Hindlimb muscle (tissue), 1 donor: Measurements from ENCODE around the gene ADGRL1. TPM values are rescaled to one million over a fixed set of nuclear protein-coding genes. Genes with fewer than 3 reads are reported as not detected.
"Not testable (repeated sequence)": the region's sequence is repeated elsewhere in the genome, so short reads cannot be mapped to it uniquely, and the experiment has no call there.

Experiments
- DNase-seq: peaks from one replicate; pipeline ENCODE4 v3.0.0-alpha.2; 2013
- polyA plus RNA-seq: library from polyadenylated mRNA; unstranded; fragments of 120-200 nt; gene quantifications from one replicate; pipeline ENCODE4 v1.2.1, GENCODE V29; 2013; ENCODE audit not compliant: insufficient read length

The ADGRL1 gene
- polyA plus RNA-seq, 1 donor = 20.8 TPM

DNA sequence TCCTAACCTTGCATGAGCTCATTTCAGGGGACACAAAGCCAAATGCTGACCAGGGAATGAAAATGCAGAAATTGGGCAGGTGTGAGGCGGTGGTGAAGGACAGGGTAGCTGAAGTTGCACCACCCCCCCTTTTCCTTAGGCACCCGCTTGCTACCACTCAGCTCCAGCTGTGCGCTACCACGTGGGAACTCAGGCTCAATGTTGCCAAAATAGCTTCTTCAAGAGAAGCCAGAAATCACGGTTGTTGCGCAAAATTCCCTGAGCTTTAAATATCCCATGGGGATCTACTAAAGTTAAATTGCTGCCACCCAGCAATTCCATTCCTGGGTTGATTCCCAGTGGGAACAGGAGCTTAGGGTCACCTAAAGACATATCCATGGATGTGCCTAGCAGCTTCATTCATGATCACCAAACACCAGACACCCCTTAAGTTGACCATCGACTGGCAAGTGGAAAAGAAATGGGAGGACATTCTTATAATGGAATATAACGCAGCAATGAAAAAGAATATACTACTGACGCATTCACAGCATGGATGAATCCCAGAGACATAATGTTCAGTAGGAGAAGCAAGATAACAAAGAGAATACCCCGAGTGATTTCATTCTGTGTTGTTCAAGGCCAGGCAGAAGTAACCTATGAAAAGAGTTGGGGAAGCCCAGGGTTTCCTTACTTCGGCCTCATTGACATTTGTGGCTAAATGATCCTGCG, 12.8 kb upstream of the ADGRL1 start:
- no peak for DNase-seq

DNA sequence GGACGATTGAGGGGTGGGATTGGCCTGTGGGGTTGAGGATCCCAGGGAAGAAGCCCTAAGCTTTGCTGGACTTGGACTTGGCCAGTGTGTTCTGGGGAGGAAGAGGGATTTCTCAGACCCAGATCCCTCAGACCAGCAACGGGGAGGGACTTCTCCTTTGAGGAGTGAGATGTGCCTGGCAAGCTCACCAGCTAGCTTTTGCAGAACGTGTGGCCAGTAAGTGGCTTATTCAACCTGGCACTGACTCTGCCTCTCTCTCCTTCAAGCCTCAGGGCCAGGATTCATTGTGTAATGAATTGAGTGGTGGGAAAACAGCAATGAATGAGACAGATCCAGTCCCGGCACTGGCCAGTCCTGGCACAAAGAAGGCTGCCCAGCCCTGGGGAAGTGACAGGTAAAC, 11.9 kb upstream of the ADGRL1 start:
- DNase-seq = not testable (repeated sequence)

DNA sequence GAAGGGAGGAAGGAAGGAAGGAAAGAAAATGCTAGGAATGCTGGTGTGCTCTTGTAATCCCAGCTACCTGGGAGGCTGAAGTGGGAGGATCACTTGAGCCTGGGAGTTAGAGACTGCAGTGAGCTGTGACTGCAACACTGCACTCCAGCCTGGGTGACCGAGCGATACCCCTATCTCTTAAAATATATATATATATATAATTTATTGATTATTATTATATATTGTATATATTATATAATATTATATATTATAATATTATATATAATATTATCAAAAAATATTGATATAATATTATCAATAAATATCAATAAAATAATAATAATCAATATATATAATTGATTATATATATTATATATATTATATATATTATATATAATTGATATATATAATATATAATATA, 8.6 kb upstream of the ADGRL1 start:
- DNase-seq = no peak

DNA sequence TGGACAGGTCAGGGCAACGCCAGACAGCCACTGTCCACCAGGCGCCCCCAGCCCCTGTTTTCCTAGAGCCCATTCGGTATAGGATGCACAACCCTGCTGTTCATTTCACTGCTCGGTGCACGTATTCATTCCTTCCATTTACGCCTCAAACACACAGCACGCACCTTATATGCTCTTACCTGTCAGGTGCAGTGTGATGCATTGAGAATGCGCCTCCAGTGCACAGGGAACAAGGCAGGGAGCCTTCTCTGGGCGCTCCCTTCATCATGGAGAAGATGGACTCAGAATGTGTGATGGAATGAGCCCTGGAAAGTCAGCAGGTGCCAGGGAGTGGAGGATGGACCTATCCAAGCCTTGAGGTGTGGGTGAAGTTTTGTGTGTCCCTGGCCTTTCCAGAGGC, 4.2 kb upstream of the ADGRL1 start:
- not testable (repeated sequence) for DNase-seq

DNA sequence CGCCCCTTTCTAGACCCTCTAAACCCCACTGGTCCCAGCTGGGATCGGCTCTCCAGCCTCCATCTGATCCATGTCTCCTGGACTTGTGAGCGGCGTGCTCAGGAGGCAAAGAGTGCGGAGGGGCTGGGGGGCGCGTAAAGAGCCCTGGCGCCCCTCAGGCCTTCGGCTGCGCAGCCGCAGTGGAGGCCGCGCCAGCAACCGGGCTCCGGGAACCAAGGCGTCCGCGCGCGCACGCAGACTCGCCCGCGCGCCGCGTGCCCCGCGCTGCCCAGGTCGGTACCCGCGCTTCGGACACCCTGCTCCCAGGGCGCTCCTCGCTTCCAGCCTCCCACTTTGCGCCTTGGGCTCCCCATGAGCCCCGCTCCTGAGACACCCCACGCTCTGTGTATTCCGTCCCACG, 3.4 kb upstream of the ADGRL1 start:
- not testable (repeated sequence) for DNase-seq

DNA sequence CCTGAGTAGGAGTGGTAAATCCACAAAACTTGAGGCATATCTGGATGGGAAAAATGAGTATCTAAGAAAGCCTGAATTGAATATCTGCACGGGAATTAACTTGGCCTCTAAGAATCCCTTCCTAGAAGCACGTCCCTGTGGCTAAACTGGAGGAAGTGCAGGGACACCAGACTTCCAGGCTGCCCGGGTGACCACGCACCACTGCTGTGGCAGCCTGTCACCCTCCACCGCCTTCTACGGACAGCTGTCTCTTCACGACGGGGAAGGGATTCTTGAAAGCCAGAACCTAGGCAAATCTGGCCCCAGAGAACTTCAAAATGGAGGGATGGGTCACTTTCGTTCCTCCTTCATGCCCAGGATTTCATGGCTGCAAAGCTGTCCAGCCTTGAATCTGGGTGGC, 2.5 kb upstream of the ADGRL1 start:
- not testable (repeated sequence) for DNase-seq

DNA sequence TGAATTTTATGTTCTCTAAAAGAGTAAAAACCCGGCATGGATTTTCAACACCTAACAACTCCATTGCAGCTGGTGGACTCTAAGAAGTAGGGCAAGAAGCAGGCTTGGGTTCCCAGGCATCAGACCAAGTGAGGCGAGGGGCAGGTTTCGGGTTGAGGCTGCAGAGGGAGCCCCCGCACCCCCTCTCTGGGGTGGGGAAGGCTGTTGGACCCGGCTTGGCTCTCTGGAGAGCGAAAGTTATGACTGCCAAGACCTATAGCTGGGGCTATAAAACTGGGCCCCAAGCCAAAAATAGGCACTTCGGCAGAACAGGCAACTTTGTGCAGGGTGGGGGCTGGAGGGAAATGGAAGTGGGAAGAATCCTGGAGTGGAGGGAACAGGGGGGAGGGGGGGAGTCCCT, 1.8 kb upstream of the ADGRL1 start:
- not testable (repeated sequence) for DNase-seq

DNA sequence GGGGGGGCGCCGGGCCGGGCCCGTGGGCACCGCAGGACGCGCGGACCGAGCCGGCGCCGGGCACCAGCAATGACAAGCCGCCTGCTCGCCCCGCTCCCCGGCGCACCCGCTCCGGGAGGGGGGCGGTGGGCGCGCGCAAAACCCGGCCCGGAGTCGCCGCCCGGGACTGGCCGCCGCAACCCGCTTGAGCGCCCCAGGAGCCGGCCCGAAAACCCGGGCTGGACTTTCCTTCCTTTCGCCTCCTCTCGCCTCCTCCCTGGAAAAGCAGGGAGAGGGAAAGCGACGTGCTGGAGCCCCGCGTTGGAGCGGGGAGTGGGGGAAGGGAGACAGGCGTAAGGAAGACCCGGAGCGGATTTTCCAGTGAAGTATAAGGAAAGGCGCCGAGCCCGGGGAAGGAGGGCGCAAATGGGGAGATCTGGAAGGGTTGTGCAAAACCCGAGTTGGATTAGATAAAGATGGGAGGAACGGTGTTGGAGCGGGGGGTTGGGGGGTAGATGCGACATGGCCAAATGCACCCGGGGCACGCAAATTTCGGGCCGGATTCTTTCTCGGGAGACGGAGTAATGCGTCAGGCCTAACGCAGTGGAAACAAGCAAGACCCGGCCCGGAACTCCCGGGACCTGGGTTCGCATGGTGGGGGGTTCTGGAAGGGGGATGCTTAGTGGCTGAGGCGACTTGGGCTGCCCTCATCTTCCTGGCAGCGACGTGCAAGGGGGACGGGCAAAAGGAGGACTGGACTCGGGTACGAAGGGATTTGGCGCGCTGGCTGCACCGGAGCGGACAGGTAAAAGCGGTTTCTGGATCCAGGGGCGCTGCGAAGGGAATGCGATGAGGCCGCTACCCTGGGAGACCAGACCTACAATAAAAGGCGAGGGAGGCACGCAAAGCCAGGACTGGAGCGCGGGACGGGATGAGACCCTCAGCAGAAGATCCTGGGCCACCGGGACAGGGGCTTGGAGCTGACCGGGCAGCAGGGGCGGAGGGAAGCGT, 1.1 kb upstream of the ADGRL1 start:
- DNase-seq = peak; percentile 97

DNA sequence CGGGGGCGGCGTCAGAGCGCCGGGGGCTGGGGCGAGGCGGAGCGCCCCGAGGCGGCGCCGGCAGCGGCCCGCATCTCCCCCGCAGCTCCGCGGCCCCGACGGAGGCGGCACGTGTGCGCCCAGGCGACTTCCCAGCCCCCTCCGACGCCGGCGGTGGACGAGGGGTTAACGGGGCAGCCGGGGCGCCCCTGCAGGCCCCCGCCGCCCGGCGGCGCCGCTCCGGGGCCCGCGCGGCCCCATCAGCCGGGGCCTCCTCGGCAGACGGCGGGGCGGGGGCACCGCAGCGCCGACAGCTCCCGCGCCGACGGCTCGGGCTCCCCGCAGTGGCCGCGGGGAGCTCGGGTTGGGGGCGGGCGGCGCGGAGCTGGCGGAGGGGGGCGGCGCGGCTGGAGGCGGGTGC, 339 bp upstream of the ADGRL1 start:
- DNase-seq = not testable (repeated sequence)

DNA sequence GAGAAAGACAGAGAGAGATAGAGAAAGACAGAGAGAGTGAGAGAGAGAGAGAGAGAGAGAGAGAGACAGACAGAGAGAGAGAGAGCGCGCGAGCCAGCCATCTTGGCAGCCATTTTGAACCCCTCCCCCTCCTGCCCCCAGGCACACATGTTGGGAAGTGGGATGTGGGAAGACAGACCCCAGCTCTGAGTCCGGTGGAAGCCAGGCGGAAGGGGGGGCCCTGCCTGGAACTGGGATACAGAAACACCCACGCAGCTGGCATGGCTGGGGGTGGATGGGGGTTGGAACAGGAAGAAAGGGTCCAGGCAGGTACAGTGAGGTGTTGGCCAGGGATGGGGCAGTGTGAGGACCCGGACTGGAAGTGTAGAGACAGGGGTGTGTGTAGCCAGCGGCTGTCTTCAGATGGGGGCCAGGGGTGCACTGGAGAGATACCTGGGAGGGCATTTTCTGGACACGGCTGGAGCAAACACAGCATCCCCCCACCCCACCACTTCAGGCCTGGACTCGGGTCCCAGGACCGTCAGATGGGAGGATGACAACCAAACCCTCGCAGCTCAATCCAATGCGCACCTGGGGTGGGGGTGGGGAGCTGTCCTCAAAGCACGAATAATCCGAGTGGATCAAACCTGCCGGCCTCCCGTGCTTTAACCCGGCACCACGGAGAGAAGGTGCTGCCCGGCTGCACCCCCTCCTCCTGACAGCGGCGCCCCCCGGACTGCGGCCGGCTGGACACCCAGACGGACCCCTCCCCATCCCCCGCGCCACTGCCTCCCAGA, 1.1 kb downstream of the ADGRL1 start:
- not testable (repeated sequence) for DNase-seq

DNA sequence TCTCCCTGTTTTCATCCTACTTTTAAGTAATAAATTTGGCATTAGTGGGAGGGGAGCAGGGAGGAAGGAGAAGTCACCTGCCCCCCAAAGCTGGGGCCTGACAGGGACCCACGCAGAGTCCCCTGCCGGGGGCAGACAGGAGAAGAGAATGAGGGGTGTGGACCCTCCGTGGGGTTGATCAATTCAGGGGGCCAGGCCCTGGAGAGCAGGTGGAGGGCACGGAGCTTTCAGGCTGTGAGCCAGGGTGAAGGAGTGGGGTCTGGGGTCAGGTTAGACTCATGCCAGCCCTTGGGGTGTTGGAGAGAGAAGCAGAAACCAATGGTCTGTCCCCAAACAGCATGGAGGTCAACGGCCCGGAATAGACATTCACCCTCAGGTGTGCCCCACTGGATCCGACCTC, 1.8 kb downstream of the ADGRL1 start:
- not testable (repeated sequence) for DNase-seq

DNA sequence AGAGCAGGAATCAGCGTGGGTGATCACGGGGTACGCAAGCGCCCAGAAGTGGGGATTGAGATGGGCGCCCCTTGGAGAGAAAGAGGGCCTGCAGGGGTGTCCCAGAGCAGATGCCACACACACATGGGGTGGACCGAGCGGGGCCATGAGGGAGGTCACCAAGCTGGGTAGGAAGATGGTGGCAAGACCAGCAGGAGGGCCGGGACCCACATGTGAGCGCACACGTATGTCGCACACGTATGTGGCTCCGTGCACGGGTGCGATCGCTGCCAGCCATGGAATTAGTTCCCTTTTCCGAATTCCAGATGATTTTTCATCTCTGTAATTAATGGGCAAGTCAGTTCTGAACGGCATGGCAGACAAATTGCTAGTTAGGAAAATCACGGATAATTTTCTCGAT, 2.2 kb downstream of the ADGRL1 start:
- not testable (repeated sequence) for DNase-seq

DNA sequence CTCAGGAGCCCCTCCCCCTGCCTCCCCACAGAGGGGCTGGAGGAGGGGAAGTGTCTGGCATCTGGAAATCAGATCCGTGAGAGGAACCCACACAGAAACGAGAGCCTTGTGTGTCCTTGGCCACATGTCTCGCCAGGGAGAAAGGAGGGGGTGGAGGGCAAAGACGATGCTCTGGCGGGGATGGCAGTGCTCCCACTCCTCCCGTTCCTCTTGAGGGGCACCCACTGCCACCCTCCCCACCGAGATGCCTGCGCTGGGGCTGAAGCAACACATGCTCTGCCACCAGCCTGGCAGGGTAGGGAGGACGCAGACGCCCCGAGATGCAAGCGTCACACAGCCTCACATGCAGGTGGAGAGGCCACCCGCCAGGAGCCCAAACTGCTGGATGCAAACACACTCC, 2.8 kb downstream of the ADGRL1 start:
- DNase-seq = no peak

DNA sequence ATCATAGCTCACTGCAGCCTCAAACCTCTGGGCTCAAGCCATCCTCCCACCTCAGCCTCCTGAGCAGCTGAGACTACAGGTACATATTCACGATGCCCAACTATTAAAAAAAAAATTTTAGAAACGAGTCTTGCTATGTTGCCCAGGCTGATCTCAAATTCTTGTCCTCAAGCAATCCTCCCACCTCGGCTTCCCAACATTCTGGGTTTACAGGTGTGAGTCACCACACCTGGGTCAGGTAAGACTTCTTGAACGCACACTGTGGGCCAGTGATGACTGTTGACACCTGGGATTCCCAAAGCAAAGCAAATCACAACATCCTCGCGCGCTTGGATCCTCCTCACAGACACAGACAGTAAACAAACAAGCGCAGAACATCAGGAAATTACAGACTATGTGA, 4.5 kb downstream of the ADGRL1 start:
- DNase-seq = not testable (repeated sequence)

DNA sequence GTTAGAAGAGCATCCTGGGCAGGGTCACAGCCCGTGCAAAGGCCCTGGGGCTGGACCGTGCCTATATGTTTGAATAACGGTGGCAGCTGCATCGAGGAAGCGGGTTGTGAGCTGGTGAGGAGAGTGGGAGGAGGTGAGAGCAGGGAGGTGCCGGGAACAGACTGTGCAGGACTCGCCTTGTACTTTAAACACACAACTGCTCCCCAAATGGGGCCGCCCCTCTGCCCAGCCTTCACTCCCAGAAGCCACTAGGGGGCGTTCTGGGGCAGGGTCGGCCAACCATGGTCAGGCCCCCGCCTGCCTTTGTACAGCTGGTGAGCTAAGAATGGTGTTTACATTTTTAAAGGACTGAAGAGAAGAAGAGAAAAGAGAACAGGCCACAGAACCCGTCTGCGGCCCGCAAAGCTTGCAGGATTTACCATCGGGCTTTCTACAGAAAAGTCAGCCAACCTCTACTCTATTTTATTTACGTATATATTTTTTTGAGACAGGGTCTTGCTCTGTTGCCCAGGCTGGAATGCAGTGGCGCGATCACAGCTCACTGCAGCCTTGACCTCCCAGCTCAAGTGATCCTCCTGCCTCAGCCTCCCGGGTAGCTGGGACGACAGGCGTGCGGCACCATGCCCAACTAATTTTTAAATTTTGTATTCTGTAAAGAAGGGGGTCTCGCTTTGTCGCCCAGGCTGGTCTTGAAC, 5.7 kb downstream of the ADGRL1 start:
- DNase-seq = not testable (repeated sequence)

DNA sequence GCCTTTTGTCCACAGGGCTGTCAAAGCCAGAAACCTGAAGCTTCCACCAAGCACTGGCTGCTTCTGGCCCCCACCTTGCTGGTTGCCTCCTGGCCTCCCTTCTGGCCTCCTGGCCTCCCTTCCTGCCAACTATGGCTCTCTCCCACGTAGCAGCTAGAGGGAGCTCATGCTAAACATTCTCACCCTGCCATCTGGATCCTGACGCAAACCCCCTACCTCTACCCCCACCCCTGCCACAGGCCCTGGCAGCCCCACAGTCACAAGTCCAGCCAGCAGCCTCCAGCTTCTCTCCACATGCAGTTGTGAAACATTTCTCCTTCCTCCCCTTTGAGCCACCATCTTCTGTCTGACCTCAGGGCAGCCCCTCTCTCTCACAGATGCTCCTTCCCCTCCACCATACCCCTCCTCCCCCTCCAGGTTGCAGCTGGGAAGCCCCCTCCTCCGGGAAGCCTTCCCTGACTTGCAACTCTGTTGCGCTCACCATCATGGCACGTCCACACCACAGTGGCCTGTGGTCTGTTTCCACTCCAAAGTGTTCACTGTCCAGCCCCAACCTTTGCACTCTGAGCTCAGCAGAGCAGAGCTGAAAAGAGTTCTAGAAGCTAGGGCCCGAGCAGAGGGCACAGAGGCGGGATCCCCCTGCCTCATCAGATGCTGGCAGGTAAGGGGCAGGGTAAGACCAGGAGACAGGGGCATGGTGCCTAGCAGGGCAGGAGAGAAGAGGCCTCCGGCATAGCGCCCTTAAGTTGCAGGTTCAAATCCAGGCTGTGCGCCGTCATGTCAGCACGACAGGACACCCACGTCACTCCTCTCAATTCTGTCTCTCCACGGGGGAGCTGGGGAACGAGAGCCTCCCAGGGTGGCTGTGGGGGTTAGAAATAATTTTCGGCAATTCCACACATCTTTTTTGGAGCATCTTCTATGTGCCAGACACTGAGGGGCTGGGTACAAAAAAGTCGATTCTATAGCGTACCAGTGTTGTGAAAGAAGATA, 7.3 kb downstream of the ADGRL1 start:
- no peak for DNase-seq

DNA sequence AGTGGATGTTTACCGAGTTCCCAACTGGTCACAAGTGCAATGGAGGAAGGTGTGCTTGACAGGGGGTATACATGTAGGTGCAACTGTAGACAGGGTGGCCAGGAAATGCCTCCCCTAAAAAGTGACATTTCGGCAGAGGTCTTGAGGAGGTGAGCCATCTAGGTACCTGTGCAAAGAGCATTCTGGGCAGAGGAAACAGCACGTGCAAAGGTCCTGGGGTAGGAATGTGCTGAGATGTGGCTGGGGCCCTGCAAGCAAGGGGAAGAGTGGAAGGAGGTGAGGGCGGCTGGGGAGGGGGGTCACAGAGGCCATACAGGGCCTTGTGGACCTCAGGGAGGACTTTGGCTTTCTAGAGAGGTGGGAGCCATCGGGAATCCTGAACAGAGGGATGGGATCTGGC, 8.1 kb downstream of the ADGRL1 start:
- DNase-seq = no peak

DNA sequence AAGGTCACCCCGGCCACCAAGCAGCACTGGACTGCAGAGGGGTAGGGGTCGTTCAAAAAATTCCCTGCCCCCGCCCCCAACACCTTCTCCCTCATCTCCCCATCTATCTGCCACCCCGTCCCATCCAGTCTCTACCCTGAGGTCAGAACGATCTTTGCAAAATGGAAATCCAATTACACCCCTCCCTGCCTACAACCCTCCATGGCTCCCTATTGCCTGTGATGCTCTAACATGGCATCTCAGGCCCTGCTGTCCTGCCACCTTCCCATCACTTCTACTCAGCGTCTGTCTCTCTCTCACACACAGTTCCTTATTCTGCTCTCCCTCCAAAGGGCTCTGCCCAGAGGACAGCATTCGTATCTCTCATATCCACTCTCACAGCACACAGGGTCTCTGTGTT, 8.7 kb downstream of the ADGRL1 start:
- DNase-seq = not testable (repeated sequence)

DNA sequence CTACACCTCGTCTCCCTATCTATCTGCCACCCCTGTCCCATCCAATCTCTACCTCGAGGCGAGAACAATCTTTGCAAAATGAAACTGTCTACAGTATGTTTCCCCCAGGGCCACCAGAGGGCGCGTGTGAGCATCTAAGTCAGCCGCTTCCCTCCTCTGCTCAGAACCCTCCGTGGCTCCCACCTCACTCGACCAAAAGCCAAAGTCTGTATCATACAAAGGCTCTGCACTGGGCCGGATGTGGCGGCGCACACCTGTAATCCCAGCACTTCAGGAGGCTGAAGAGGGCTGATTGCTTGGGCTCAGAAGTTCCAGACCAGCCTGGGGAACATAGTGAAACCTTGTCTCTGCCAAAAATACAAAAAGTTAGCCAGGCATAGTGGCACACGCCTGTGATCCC, 9.9 kb downstream of the ADGRL1 start:
- DNase-seq = not testable (repeated sequence)

DNA sequence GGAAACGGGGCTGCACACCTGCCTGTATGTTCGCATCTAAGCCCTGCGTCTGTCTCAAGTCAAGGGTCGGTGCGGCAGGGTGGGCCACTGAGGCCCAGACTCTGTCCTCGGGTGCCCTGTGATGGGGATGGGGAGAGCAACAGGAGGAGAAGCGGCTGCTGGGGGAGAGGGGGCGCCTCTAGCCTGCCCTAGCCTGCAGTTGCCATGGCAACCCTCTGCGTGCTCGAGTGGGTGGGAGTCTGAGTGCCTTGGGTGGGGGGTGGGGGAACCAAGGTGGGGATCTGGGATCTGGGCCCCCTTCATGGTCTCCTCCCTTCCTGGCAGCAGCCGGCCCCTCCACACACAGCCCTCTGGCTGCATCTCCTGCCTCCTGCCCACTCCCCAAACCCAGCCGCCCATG, 10.8 kb downstream of the ADGRL1 start:
- not testable (repeated sequence) for DNase-seq

DNA sequence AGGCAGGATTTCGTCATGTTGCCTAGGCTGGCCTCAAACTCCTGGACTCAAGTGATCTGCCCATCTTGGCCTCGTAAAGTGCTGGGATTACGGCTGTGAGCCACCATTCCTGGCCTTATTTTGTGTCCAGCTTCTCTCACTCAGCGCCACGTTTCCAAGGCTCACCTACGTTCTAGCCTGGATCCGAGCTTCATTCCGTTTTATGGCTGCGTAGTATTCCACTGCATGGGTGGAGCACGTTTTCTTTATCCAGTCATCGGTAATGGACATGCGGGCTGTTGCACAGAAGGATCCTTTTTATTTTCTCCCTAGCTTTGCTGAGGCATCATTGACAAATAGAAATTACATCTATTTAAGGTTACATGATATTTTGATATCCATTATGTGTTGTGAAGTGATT, 16.6 kb downstream of the ADGRL1 start:
- DNase-seq = no peak
